Endothelial cell (in vitro differentiated cells): ENCODE results near the gene EPB41L4A. TPM values are rescaled to one million over a fixed set of nuclear protein-coding genes. Genes with fewer than 3 reads are reported as not detected.
A peak's percentile ranks its signal among the peaks of the same experiment; 100 is the strongest.
"Not testable (repeated sequence)": the region's sequence is repeated elsewhere in the genome, so short reads cannot be mapped to it uniquely, and the experiment has no call there.

ENCODE experiments used
- DNase-seq: peaks from one replicate; pipeline ENCODE4 v3.0.0; 2021; ENCODE audit warnings: low spot score
- H3K27ac Mint-ChIP-seq: one replicate; pipeline ENCODE4 v1.8.0; 2021; ENCODE audit warnings: mixed read lengths, inconsistent platforms; ENCODE audit not compliant: unreplicated experiment
- H3K27me3 Mint-ChIP-seq: one replicate; pipeline ENCODE4 v1.8.0; 2021; ENCODE audit warnings: mild to moderate bottlenecking, moderate library complexity, mixed read lengths, inconsistent platforms; ENCODE audit not compliant: unreplicated experiment
- H3K36me3 Mint-ChIP-seq: one replicate; pipeline ENCODE4 v1.8.0; 2021; ENCODE audit warnings: mild to moderate bottlenecking, low read depth, mixed read lengths, inconsistent platforms; ENCODE audit not compliant: unreplicated experiment
- H3K4me1 Mint-ChIP-seq: one replicate; pipeline ENCODE4 v1.8.0; 2021; ENCODE audit warnings: mild to moderate bottlenecking, mixed read lengths, inconsistent platforms; ENCODE audit not compliant: unreplicated experiment
- H3K4me3 Mint-ChIP-seq: one replicate; pipeline ENCODE4 v1.8.0; 2021; ENCODE audit warnings: mild to moderate bottlenecking, mixed read lengths, inconsistent platforms; ENCODE audit not compliant: unreplicated experiment
- H3K9me3 Mint-ChIP-seq: one replicate; pipeline ENCODE4 v1.8.0; 2021; ENCODE audit warnings: mixed read lengths, inconsistent platforms; ENCODE audit not compliant: unreplicated experiment
- total RNA-seq: library from RNA; stranded (reverse); fragmentation: NEBNext Ultra II Directional; extraction: Animal tissue kit (Norgen Biotek cat#: 25700); gene quantifications from one replicate; pipeline ENCODE4 v1.2.1, GENCODE V29; 2021; ENCODE audit not compliant: unreplicated experiment
- TF ChIP-seq, protein P1 (sequence below): fragments of 200-600 bp; sonication (generic); IDR thresholded peaks from one replicate; pipeline ENCODE4 v1.5.0; 2021; ENCODE audit warnings: antibody characterized with exemption; ENCODE audit not compliant: unreplicated experiment

EPB41L4A gene
- total RNA-seq, 1 donor from 2014 or later: 50.6 TPM

DNA sequence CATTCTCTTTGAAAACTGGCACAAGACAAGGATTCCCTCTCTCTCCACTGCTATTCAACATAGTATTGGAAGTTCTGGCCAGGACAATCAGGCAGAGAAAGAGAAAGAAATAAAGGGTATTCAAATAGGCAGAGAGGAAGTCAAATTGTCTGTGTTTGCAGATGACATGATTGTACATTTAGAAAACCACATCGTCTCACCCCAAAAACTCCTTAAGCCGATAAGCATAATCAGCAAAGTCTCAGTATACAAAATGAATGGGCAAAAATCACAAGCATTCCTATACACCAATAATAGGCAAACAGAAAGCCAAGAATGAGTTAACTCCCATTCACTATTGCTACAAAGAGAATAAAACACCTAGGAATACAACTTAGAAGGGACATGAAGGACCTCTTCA, 21.0 kb upstream of the EPB41L4A start:
- no peaks in the 10 kb centered on the region for H3K36me3 Mint-ChIP-seq
- peaks cover 1% of the 10 kb centered on the region for H3K27me3 Mint-ChIP-seq
- H3K4me1 Mint-ChIP-seq: peaks cover 17% of the 10 kb centered on the region
- H3K9me3 Mint-ChIP-seq: no peaks in the 10 kb centered on the region
- no peak overlapping the region for H3K27ac Mint-ChIP-seq
- TF ChIP-seq, protein P1, sequence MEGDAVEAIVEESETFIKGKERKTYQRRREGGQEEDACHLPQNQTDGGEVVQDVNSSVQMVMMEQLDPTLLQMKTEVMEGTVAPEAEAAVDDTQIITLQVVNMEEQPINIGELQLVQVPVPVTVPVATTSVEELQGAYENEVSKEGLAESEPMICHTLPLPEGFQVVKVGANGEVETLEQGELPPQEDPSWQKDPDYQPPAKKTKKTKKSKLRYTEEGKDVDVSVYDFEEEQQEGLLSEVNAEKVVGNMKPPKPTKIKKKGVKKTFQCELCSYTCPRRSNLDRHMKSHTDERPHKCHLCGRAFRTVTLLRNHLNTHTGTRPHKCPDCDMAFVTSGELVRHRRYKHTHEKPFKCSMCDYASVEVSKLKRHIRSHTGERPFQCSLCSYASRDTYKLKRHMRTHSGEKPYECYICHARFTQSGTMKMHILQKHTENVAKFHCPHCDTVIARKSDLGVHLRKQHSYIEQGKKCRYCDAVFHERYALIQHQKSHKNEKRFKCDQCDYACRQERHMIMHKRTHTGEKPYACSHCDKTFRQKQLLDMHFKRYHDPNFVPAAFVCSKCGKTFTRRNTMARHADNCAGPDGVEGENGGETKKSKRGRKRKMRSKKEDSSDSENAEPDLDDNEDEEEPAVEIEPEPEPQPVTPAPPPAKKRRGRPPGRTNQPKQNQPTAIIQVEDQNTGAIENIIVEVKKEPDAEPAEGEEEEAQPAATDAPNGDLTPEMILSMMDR: no peak
- no peak overlapping the region for H3K4me3 Mint-ChIP-seq
- DNase-seq: no peak

DNA sequence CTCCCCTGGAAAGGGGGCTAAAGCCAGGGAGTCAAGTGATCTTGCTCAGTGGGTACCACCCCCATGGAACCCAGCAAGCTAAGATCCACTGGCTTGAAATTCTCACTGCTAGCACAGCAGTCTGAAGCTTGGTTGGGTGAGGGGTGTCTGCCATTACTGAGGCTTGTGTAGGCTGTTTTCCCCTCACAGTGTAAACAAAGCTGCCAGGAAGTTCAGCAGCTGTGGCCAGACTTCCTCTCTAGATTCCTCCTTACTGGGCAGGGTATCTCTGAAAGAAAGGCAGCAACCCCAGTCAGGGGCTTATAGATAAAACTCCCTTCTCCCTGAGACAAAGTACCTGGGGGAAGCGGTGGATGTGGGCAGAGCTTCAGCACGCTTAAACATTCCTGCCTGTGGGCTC, 17.1 kb upstream of the EPB41L4A start:
- no peaks in the 10 kb centered on the region for H3K27me3 Mint-ChIP-seq
- peaks cover 14% of the 10 kb centered on the region for H3K4me1 Mint-ChIP-seq
- peak overlapping the region; percentile 74 for H3K27ac Mint-ChIP-seq
- H3K9me3 Mint-ChIP-seq: no peaks in the 10 kb centered on the region
- H3K36me3 Mint-ChIP-seq: no peaks in the 10 kb centered on the region
- TF ChIP-seq, protein P1: no peak
- H3K4me3 Mint-ChIP-seq: no peak overlapping the region
- DNase-seq: peak; percentile 24

DNA sequence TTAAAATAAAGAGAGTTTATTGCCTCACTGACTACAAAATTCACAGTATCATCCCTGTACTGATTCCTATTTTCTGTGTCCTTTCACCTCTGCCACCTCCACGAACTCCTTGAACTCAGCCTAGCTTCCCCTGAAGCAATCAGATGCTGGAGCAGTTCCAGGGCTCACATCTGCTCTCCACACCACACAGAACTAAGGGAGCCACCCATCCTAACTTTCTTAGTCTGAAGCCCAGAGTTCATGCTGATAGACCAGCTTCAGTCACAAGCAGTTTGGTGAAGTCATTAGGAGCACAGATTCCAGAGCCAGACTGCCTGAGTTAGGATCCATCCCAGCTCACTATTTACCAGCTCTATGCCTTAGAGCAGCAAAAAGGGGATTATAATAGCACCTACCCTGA, 15.6 kb upstream of the EPB41L4A start:
- Mint-ChIP-seq H3K27me3 (no peaks in the 10 kb centered on the region), H3K4me3 (no peak overlapping the region), H3K9me3 (no peaks in the 10 kb centered on the region), H3K4me1 (peaks cover 14% of the 10 kb centered on the region), H3K27ac (no peak overlapping the region), H3K36me3 (no peaks in the 10 kb centered on the region)
- TF ChIP-seq, protein P1: no peak
- no peak for DNase-seq

DNA sequence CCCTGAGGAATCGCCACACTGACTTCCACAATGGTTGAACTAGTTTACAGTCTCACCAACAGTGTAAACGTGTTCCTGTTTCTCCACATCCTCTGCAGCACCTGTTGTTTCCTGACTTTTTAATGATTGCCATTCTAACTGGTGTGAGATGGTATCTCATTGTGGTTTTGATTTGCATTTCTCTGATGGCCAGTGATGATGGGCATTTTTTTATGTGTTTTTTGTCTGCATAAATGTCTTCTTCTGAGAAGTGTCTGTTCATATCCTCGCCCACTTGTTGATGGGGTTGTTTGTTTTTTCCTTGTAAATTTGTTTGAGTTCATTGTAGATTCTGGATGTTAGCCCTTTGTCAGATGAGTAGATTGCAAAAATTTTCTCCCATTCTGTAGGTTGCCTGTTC, 7.1 kb upstream of the EPB41L4A start:
- DNase-seq, H3K4me3 Mint-ChIP-seq, H3K9me3 Mint-ChIP-seq, H3K27me3 Mint-ChIP-seq, H3K27ac Mint-ChIP-seq, H3K36me3 Mint-ChIP-seq, H3K4me1 Mint-ChIP-seq: not testable (repeated sequence)

DNA sequence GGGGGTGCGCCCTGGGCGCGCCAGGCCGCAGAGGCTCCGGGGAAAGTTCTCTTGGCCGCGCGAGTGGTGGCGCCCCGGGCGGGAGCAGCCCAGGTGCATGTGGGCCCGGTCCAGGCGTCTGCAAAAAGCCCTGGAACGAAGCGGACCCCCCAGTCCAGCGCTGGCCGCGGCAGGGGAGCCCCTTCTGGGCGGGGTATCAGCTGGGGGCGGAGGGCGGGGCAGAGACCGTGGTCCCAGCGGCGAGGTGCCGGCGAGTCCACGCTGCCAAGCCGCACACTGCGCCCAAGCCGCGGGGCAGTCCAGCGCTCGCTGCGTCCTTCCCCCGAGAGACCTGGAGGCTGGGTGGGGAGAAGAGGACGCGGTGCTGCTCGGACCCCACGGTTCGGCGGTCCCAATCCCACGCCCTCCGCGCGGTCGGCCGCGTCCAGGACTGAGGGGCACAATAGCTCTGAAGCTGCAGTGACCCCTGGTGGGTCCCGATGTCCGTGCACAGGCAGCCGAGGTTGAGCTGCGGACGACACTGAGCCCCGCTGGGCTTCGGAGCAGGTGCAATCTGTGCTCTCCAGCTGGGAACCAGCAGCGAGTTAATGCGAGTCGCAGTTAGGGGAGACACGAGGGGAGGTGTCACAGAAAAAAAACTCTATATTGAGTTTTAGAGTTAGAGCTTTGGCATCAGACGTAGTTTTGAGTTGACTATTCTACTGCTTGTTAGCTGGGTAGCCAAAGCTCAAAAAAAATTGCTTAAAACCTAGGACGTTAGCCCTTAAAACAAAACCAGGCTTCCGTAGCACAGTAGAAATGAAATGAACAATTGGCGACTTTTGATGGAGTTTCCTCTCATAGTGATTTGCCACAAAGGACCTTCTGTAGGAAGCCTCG, 1.1 kb upstream of the EPB41L4A start:
- Mint-ChIP-seq H3K36me3 (no peaks in the 10 kb centered on the region), H3K27ac (peak overlapping the region; percentile 52), H3K4me1 (peaks cover 17% of the 10 kb centered on the region), H3K9me3 (no peaks in the 10 kb centered on the region), H3K27me3 (peaks cover 6% of the 10 kb centered on the region), H3K4me3 (peak overlapping the region; percentile 90)
- TF ChIP-seq, protein P1: peak; percentile 86
- DNase-seq: peak; percentile 90
